ENCODE measurements around the gene NTRK3. TPM values are rescaled to one million over a fixed set of nuclear protein-coding genes. Genes with fewer than 3 reads are reported as not detected.

NTRK3 gene
- total RNA-seq, 1 donor from 2014 or later = not detected

DNA sequence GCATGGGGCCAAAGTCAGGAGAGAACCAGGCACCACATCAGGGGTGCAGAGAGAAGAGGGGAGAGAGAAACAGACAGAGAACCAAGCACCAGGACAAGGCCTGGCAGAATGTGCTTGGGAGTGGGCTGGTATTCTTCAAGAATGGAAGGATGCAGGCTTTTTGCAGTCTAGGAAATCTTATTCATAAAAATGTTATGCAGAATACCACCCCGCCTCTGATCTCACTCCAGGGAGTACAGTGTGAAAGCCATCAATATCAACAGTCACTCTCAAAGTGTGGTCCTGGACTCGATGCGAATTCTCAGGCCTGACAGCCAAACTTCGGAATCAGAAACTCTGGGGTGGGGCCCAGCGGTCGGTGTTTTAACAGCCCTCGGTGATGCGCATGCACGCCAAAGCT is 16.9 kb downstream of the NTRK3 start:
- Mint-ChIP-seq H3K27ac (no peak overlapping the region), H3K27me3 (peaks cover 4% of the 10 kb centered on the region), H3K9me3 (no peaks in the 10 kb centered on the region), H3K36me3 (ENCODE audit: low read depth) (no peaks in the 10 kb centered on the region), H3K4me3 (no peak overlapping the region), H3K4me1 (no peaks in the 10 kb centered on the region)
- CTCF ChIA-PET = no interaction called here
- intact Hi-C loops (cut with micrococcal nuclease) = no loop called here
- POLR2A ChIA-PET = no interaction called here
- DNase-seq = no peak
- no peak for ATAC-seq (ENCODE audit: low read depth)
- TF ChIP-seq, protein P1, sequence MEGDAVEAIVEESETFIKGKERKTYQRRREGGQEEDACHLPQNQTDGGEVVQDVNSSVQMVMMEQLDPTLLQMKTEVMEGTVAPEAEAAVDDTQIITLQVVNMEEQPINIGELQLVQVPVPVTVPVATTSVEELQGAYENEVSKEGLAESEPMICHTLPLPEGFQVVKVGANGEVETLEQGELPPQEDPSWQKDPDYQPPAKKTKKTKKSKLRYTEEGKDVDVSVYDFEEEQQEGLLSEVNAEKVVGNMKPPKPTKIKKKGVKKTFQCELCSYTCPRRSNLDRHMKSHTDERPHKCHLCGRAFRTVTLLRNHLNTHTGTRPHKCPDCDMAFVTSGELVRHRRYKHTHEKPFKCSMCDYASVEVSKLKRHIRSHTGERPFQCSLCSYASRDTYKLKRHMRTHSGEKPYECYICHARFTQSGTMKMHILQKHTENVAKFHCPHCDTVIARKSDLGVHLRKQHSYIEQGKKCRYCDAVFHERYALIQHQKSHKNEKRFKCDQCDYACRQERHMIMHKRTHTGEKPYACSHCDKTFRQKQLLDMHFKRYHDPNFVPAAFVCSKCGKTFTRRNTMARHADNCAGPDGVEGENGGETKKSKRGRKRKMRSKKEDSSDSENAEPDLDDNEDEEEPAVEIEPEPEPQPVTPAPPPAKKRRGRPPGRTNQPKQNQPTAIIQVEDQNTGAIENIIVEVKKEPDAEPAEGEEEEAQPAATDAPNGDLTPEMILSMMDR (IDR thresholded peaks at IDR 0.05) = no peak

DNA sequence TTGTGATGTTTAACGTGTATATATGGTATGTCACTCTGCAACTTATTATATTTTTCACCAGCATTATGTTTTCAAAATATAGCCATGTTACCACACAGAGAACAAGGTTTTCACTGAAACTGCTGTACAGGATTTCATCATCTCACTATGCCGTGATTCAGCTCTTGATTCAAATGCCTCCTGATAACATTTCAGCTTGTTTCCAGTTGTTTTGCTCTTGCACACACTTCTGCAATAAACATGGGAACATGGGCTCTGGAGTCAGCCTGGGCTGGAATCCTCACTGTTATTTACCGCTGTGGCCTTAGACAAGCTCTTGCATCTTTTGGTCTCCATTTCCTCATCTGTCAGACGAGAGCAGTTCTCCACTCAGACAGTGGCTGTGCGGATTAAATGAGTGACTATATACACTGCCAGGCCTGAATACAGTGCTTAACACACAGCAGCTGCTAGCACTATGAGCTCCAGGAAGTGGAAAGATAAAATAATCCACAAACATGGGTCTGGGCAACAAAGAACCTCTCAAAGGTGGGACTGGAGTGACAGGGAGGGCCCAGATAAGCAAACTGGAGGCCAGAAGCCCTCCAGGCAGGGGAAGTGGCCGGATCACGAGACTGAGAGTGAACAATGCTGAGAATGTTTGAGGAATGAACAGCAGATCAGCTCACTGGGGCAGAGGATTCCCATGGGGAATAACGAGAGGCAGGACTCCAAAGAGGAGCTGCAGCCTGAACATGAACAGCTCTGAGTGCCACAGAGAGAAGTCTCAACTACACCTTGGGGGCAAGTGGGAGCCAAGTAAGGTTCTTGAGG is 17.7 kb downstream of the NTRK3 start:
- H3K27ac Mint-ChIP-seq = no peak overlapping the region
- TF ChIP-seq, protein P1 (IDR thresholded peaks at IDR 0.05) = no peak
- no peaks in the 10 kb centered on the region for H3K36me3 Mint-ChIP-seq (ENCODE audit: low read depth)
- intact Hi-C loops (cut with micrococcal nuclease) = no loop called here
- H3K27me3 Mint-ChIP-seq = peaks cover 10% of the 10 kb centered on the region
- H3K4me1 Mint-ChIP-seq = no peaks in the 10 kb centered on the region
- ATAC-seq (ENCODE audit: low read depth) (no peak), DNase-seq (no peak)
- POLR2A ChIA-PET = no interaction called here
- H3K4me3 Mint-ChIP-seq = no peak overlapping the region
- CTCF ChIA-PET = interaction anchor here (0.8 kb wide), 1 partner anchor 10 kb away, joined by 4 read pairs; no protein-coding TSS in a partner anchor
- H3K9me3 Mint-ChIP-seq = no peaks in the 10 kb centered on the region

DNA sequence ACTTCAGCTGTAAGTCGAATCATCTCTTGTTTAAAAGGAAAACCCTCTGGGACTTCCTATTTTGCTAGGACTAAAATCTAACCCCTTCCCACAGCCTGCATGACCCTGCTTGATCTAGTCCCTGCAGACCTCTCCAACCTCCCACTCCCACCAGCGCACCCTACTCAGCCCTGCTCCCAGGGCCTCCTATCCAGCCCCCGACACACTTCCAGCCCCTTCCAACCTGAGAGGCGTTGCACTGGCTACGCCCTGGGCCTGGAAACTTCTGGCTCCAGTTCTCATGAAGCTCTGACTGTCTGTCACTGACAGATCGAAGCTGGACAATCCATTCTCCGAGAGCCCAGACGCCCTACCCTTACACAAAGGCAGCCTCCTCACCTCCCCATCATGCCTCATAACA is 21.8 kb downstream of the NTRK3 start:
- DNase-seq (no peak), ATAC-seq (ENCODE audit: low read depth) (no peak)
- Mint-ChIP-seq H3K27ac (no peak overlapping the region), H3K36me3 (ENCODE audit: low read depth) (no peaks in the 10 kb centered on the region), H3K4me3 (no peak overlapping the region), H3K9me3 (no peaks in the 10 kb centered on the region), H3K27me3 (peaks cover 8% of the 10 kb centered on the region), H3K4me1 (no peaks in the 10 kb centered on the region)
- POLR2A ChIA-PET = no interaction called here
- intact Hi-C loops (cut with micrococcal nuclease) = no loop called here
- CTCF ChIA-PET = interaction anchor here (0.6 kb wide), 1 partner anchor 600 kb away, joined by 3 read pairs; no protein-coding TSS in a partner anchor
- TF ChIP-seq, protein P1 (IDR thresholded peaks at IDR 0.05) = no peak

DNA sequence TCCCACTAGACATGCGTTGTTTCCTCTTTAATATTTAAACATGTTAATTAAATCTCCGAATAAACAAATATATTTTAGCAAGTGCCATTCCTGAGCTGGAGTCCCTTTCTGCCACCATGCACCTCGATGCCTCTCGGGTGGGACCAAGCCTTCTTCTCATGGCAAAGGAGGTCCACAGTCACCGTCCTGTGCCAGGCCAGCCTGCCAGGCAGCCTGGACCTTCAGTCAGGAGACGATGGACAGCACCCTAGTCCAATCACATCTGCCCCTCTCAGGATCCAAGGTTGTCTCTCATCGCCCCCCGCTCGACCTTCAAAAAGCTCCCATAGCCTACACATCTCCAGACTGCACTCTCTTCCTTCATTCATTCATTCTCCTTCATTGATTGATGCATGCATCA is 22.6 kb downstream of the NTRK3 start:
- no peaks in the 10 kb centered on the region for H3K36me3 Mint-ChIP-seq (ENCODE audit: low read depth)
- ChIA-PET CTCF (interaction anchor here (1.0 kb wide), 1 partner anchor 12 kb away, joined by 3 read pairs; no protein-coding TSS in a partner anchor), POLR2A (interaction anchor here (0.6 kb wide), 1 partner anchor 43 kb away, joined by 3 read pairs; no protein-coding TSS in a partner anchor)
- ATAC-seq (ENCODE audit: low read depth) (no peak), DNase-seq (no peak)
- H3K27me3 Mint-ChIP-seq = peaks cover 11% of the 10 kb centered on the region
- H3K9me3 Mint-ChIP-seq = no peaks in the 10 kb centered on the region
- intact Hi-C loops (cut with micrococcal nuclease) = no loop called here
- TF ChIP-seq, protein P1 (IDR thresholded peaks at IDR 0.05) = no peak
- H3K27ac Mint-ChIP-seq = no peak overlapping the region
- no peak overlapping the region for H3K4me3 Mint-ChIP-seq
- H3K4me1 Mint-ChIP-seq = no peaks in the 10 kb centered on the region

DNA sequence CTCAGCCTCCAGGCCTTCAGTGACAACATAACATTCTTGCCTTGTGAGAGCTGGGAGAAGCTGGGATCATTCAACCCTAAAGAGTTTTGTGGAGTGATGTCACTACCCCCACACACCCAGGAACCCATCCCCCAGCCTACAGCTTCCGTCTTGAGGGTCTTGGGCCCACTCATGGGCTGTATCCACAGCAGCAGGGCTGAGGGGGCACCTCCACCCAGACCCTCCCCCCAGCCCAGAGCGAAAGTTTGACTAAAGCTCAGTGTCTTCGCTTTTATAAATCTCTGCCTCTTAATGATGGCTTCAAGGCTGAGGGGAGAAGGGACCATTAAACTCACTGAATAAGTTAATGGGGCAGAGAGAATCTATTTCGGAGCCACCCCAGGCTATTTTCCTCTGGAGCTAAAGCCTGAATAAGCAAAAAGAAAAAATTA is 23.8 kb downstream of the NTRK3 start:
- H3K27ac Mint-ChIP-seq = no peak overlapping the region
- no peak for DNase-seq
- intact Hi-C loops (cut with micrococcal nuclease) = no loop called here
- TF ChIP-seq, protein P1 (IDR thresholded peaks at IDR 0.05) = no peak
- no peaks in the 10 kb centered on the region for H3K36me3 Mint-ChIP-seq (ENCODE audit: low read depth)
- ChIA-PET POLR2A (no interaction called here), CTCF (no interaction called here)
- no peaks in the 10 kb centered on the region for H3K4me1 Mint-ChIP-seq
- no peaks in the 10 kb centered on the region for H3K9me3 Mint-ChIP-seq
- no peak overlapping the region for H3K4me3 Mint-ChIP-seq
- no peak for ATAC-seq (ENCODE audit: low read depth)
- H3K27me3 Mint-ChIP-seq = peaks cover 14% of the 10 kb centered on the region

Measured in activated B cell treated with CpG ODN at 0.5 μM for 24 hours (primary cell).